ENCODE measurements around the gene ZNF503.

The ZNF503 gene

DNA sequence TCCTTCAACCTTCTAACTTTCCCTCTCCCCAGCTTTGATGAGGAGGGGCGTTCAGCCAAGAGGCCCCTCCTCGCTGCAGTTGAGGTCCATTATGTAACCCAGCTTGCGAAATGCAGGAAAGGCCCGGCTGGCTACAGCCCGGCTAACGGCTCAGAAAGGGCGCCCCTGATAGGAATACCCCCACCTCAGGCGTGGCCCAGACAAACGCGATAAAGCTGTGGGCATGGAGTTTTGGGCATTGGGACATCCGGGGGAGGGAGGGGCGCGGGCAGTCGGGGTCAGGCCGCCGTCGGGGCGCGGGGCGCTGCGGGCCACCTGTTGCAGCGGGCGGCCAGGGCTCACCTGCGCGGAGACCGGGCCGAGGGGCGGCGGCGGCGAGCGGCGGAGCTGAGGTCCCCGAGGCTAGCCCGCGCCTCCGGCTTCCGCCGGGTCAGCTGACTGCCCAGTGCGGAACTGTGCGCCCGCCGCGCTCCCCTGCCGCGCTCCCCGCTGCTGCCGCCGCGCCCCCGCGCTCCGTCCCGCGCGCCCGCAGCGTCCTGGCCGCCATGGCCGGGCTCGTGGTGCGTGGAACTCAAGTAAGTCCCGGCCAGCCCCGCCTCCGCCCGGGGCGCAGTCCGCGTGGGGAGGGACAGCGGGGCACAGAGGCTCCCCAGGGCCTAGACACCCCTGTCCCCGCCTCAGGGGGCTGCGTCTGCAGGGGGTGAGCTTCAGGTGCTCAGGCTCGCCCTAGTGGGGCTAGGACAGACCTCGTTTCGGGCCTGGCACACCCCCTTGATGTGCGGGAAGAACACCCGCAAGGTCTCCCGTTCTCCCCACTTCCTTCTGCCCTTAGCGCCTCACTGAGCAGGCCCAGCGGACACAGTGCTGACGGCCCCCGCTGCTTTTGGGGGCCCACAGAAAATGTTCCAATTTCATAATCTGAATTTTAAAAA lies 29.9 kb upstream of the ZNF503 start, which contains the start of gene LRMDA:
Gene LRMDA, plus strand, starts transcription at position 445 of the 932 bp plus-strand sequence.
- DNase-seq (ENCODE audit: low read depth, low spot score) = no peak

GRCh38 chr10:75430000-75430763 lies 28.6 kb upstream of the ZNF503 start:
- no peak for DNase-seq (ENCODE audit: low read depth, low spot score)

GRCh38 chr10:75429159-75429827 lies 27.7 kb upstream of the ZNF503 start:
- no peak for DNase-seq (ENCODE audit: low read depth, low spot score)

DNA sequence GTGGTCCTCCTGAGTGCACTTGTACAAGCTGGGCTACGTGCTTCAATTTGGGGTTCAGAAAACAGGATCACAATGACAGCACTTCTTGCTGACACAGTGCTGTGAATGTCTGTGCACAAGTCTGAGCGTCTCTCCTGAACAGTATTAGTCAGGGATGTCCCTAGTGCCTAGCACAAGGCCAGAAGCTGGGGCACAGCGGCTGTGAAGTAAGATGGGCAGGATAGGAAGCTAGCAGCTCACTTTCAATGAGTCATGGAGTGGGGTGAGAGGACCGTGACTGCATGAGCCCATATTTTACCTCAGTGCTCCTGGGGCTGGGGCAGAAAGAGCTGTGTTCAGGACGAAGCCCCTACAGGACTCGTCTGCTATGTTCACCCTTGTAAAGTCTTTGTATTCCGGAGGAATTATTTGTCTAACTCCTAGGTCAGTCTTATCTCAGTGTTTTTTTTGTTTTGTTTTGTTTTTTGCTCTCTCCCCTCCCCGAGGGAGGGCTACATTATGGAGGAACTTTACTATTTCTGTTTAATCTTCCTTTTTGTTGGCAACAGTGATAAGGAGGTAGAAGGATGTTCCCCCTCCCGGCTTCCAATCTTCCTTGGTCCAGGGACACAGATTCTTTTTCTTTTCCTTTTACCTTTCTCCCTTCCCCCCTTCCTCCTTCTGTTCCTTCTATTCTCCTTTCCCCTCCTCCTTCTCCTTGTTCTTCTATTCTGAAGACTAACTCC lies 27.0 kb upstream of the ZNF503 start:
- DNase-seq (ENCODE audit: low read depth, low spot score) = no peak

GRCh38 chr10:75427951-75428350 lies 26.4 kb upstream of the ZNF503 start:
- DNase-seq (ENCODE audit: low read depth, low spot score) = no peak

GRCh38 chr10:75426880-75427279 lies 25.3 kb upstream of the ZNF503 start:
- DNase-seq (ENCODE audit: low read depth, low spot score) = no peak

GRCh38 chr10:75425291-75426079 lies 23.9 kb upstream of the ZNF503 start:
- no peak for DNase-seq (ENCODE audit: low read depth, low spot score)

DNA sequence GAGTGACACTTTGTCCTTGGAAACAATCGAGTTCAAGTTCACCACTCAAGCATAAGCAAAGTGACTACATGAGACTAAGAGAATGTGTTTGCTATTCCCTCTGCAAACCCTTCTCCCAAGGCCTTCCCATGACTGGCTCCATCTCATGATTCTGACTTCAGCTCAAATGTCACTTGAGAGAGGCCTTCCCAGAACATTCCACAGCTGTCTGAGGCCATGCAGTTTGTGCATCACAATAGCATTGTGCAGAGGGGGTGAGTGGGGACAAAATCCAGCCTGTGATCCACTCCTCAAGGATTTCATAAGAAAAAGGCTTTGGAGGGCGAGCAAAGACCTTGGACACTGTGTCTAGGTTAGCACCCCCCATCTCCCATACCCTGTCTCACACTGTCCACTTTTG lies 23.0 kb upstream of the ZNF503 start:
- no peak for DNase-seq (ENCODE audit: low read depth, low spot score)

DNA sequence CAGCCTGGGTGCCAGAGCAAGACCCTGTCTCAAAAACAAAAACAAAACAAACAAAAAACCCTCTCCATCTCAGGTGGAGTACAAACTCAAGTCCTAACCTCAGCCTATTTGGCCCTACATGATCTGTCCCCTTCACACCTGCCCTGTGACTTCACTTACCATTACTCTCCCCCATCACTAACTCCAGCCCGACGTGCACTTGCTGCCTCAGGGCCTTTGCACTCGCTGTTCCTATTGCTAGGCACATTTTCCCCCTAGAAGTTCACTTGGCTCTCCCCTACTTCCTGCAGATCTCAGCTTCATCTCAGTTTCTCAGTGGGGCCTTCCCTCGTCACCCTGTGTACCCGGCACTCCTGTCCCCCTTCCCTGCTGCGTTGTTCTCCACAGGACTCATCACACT lies 21.3 kb upstream of the ZNF503 start:
- no peak for DNase-seq (ENCODE audit: low read depth, low spot score)

DNA sequence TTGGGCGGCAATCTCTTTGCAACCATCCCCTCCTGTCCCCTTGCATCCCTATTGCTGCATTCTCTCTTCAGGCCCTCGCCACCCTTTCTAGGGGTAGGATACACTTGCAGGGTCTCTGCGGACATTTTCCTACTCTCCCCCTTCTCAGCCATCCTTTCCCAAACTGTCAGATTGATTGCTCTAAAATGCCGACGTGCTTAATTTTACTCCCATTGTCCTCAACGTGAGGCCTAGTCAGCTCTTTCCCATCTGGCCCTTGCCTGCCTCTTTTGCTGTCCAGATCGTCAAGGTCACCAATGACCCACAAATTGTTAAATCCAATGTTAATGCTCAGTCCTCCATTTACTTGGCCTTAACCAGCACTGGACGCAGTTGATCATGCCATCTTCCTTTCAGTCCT lies 17.1 kb upstream of the ZNF503 start:
- no peak for DNase-seq (ENCODE audit: low read depth, low spot score)

DNA sequence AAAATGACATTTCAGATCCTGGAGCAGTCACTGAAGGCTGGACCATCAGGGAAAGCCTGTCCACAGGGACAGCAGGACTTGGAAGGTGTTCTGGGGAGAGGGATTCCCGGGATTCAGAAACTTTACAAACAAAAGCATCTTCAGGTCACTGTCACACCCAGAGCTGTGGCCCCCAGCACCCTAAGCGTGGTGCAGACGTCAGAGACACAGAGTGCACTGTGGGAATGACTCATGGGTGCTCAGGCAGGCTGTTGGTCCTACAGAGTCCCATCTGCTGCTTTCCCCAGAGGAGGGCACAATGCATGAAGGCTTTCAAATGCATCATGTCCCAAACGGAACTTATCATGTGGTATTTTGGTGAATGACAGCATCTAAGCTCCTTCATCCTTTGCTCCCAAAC lies 16.7 kb upstream of the ZNF503 start:
- no peak for DNase-seq (ENCODE audit: low read depth, low spot score)

- no peak for DNase-seq (ENCODE audit: low read depth, low spot score)
Measured at GRCh38 chr10:75417522-75417927, 16.0 kb upstream of the ZNF503 start.

GRCh38 chr10:75414527-75414926 lies 13.0 kb upstream of the ZNF503 start:
- no peak for DNase-seq (ENCODE audit: low read depth, low spot score)

- DNase-seq (ENCODE audit: low read depth, low spot score) = no peak
Measured at GRCh38 chr10:75410132-75411005, 8.8 kb upstream of the ZNF503 start.

DNA sequence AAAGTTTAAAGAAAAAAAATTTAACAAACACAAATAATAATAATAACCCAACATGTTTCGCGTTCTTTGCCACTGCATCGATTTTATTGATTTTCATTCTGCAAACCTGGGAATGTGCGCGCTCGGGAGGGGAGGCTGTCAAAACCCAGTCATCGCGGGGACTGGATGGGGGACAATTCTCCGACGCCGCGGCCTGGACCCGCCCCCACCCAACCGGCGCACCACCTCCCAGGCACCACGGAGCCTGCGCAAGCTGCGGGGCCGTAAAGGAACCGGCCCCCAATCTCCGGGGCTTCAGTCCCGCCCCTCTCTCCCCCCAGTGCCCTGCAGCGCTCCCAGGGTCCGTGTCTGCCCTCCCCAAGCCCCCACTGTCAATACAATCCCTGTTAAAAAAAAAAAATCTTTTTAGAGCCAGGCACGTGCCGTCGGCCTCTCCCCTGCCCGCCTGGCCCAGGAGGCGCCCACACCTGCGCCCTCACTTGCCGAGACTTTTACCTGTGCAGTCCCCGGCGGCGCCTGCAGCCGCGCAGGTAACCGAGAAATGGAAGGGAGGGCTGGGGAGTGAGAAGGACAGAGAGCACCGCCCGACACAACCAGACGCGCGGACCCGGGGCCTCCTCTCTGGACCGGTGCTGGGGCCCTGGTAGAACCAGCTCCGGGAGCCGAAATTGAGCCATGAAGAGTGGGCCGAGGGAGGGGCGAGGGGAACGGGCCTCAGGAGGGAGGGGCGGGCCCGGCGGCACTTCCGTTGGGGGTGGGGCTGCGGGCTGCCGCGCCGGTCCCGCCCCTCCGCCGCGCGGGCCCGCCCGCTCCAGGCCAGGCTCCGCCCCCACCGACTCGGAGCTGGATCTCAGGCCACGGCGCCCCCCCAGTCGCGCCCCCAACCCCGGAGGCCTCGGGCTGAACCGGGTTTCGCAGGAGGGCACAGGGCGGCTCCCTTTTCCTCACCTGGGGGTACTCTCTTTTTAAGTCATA lies 7.6 kb upstream of the ZNF503 start:
- no peak for DNase-seq (ENCODE audit: low read depth, low spot score)

GRCh38 chr10:75408509-75408875 lies 6.9 kb upstream of the ZNF503 start:
- DNase-seq (ENCODE audit: low read depth, low spot score) = no peak

DNA sequence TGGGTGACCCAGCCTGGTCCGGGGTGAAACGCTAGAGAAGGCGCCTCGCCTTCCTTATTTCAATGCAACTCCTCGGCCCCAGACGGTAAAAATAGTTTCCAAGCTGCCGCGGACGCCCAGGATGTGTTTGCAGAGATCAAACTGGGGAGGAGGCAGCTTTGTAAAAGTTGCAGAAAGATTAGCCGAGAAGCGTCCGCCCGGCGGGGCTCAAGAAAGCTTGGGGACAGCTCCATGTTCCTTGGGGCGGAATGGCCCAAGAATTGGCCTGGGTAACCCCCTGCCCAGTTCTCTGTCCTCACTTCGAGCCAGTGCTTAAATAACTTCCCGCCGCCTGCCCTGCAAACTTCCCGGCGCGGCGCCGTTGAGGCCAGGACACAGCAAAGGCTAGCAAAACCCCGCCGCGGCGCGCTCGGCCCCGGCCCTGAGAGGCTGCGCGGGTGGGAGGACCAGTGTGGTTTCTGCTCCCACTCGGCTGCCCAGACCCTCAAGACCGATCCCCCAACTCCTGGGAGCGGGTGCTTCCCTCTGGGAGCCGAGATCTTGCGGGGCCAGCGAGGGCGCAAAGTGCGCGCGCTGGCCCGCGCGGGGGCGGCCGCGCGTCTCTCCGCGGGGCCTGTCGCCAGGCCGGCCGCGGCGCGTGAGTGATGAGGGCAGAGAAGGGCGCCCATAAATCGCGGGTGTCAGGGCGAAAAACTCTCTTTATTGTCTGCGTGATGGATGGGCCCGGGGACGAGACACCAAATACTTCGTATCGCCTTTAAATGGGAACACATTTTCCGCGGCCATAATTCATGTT lies 6.3 kb upstream of the ZNF503 start:
- DNase-seq (ENCODE audit: low read depth, low spot score) = no peak

DNA sequence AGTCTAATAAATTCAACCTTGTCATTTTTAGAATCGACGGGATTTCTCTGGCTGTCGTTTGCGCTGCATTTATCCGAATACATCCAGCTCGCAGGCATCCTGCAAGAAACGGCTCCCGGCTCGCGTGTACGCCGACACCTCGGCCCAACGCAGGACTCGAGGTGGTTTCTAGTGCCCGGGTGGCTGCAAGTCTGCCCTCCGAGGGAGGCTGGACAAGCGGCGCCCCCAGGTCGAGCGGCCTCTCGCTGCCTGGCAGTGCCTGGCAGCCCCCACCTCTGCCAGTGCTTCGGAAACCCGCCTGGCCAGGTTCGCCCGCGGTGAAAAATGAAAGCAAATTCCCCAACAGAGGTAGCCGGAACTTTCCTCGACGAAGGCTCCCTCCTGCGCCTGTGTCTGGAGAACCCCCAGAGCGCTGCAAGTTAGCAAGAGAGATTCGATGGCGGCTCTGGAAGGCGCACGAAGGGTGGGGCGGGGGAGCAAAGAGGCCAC lies 5.7 kb upstream of the ZNF503 start:
- no peak for DNase-seq (ENCODE audit: low read depth, low spot score)

All from brain pericyte (primary cell).